Measurements from ENCODE around the gene BAZ2B. TPM values are rescaled to one million over a fixed set of nuclear protein-coding genes. Genes with fewer than 3 reads are reported as not detected.

Gene BAZ2B
- total and polyA plus RNA-seq, 9 of the 15 experiments (the other 6 are each of a cell fraction or from before 2014, with no cell fraction given) = 7.5 to 38.6 (median 19.8) TPM

GRCh38 chr2:159555651-159556392 lies 60.5 kb downstream of the BAZ2B start (continued):
- no peak for TF ChIP-seq ZNF655 (CRISPR knock-in tag; IDR thresholded peaks at IDR 0.05)
- no peak for TF ChIP-seq CEBPG (CRISPR knock-in tag; IDR thresholded peaks at IDR 0.05)
- TF ChIP-seq CEBPG (tag; conservative IDR thresholded peaks at IDR 0.05 in 1 of 2, IDR thresholded peaks at IDR 0.05 in 1 of 2) = 0 out of 4 replicates have a peak, but pooled peaks of 1 of the 2 experiments have one; percentile 30
- no peak for TF ChIP-seq NONO (IDR thresholded peaks at IDR 0.05; ENCODE audit: low read depth in 2 of 2, low read length in 1 of 2)
- TF ChIP-seq ZNF518B (CRISPR knock-in tag; IDR thresholded peaks at IDR 0.05) = no peak

All from K562 (cell line).